Kidney epithelial cell (primary cell): ENCODE measurements around the gene TNNC2. TPM values are rescaled to one million over a fixed set of nuclear protein-coding genes. Genes with fewer than 3 reads are reported as not detected.

Experiments used
- DNase-seq: peaks from one replicate; pipeline ENCODE4 v3.0.0-alpha.2; 2010; ENCODE audit warnings: low read depth
- H3K27me3 ChIP-seq: 2 replicates; pipeline ENCODE4 v1.6.0; 2011; ENCODE audit warnings: low read length; ENCODE audit not compliant: control insufficient read depth, insufficient read depth
- H3K36me3 ChIP-seq: 2 replicates; pipeline ENCODE4 v1.5.1; 2011; ENCODE audit warnings: low read length; ENCODE audit not compliant: control insufficient read depth, insufficient read depth
- H3K4me3 ChIP-seq: 2 replicates; pipeline ENCODE4 v1.5.1; 2011; ENCODE audit warnings: low read depth, mild to moderate bottlenecking, control low read depth, low read length
- total RNA-seq: library from RNA; depleted of rRNA; stranded (reverse); fragments of >200 nt; gene quantifications from 2 replicates; pipeline ENCODE4 v1.2.3, GENCODE V29; 2015
- TF ChIP-seq, protein P1 (sequence below): IDR thresholded peaks from 2 replicates; pipeline ENCODE4 v1.5.1; 2011; ENCODE audit warnings: mild to moderate bottlenecking, moderate library complexity, low read length, control low read depth, inconsistent platforms; ENCODE audit not compliant: insufficient read depth, poor library complexity, severe bottlenecking

TNNC2 gene
- total RNA-seq, 1 donor from 2014 or later, result not detected

DNA sequence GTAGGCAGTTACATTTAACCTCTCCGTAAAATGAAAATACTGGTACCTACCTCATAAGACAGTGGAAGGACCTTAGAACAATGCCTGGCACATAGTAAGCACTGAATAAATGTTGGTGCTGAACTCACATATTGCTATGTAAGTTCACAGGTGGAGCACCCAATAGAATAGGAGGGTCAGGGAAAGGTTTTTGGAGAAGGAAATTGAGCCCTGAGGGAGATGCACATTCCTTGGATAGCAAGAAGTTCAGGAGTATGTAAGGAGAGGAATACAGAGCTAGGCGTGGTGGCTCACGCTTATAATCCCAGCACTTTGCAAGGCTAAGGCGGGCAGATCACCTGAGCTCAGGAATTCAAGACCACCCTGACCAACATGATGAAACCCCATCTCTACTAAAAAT, 7.6 kb downstream of the TNNC2 start:
- Histone ChIP-seq H3K36me3 (no peaks in the 10 kb centered on the region), H3K27me3 (peaks cover 18% of the 10 kb centered on the region)

DNA sequence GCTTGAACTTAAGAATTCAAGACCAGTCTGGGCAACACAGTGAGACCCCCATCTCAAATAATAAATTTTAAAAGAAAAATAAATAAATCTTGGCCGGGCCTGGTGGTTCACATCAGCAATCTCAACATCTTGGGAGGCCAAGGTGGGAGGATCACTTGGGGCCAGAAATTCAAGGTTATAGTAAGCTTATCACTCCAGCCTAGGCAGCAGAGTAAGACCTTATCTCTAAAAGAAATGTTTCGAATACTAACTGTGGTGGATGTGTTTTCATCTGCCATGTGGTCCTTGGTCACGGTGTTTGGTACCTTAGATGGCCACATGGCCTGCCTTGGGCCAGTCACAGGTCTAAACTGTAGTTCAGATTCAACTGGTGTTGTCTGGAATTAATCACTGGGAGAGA, 8.9 kb downstream of the TNNC2 start:
- peaks cover 8% of the 10 kb centered on the region for H3K27me3 ChIP-seq
- DNase-seq, result no peak
- TF ChIP-seq, protein P1, sequence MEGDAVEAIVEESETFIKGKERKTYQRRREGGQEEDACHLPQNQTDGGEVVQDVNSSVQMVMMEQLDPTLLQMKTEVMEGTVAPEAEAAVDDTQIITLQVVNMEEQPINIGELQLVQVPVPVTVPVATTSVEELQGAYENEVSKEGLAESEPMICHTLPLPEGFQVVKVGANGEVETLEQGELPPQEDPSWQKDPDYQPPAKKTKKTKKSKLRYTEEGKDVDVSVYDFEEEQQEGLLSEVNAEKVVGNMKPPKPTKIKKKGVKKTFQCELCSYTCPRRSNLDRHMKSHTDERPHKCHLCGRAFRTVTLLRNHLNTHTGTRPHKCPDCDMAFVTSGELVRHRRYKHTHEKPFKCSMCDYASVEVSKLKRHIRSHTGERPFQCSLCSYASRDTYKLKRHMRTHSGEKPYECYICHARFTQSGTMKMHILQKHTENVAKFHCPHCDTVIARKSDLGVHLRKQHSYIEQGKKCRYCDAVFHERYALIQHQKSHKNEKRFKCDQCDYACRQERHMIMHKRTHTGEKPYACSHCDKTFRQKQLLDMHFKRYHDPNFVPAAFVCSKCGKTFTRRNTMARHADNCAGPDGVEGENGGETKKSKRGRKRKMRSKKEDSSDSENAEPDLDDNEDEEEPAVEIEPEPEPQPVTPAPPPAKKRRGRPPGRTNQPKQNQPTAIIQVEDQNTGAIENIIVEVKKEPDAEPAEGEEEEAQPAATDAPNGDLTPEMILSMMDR, result no peak
- H3K36me3 ChIP-seq, result no peaks in the 10 kb centered on the region
- H3K4me3 ChIP-seq, result no peak overlapping the region

More for the DNA sequence above, 7.6 kb downstream of the TNNC2 start:
- no peak for DNase-seq
- H3K4me3 ChIP-seq, result no peak overlapping the region
- TF ChIP-seq, protein P1, result no peak

DNA sequence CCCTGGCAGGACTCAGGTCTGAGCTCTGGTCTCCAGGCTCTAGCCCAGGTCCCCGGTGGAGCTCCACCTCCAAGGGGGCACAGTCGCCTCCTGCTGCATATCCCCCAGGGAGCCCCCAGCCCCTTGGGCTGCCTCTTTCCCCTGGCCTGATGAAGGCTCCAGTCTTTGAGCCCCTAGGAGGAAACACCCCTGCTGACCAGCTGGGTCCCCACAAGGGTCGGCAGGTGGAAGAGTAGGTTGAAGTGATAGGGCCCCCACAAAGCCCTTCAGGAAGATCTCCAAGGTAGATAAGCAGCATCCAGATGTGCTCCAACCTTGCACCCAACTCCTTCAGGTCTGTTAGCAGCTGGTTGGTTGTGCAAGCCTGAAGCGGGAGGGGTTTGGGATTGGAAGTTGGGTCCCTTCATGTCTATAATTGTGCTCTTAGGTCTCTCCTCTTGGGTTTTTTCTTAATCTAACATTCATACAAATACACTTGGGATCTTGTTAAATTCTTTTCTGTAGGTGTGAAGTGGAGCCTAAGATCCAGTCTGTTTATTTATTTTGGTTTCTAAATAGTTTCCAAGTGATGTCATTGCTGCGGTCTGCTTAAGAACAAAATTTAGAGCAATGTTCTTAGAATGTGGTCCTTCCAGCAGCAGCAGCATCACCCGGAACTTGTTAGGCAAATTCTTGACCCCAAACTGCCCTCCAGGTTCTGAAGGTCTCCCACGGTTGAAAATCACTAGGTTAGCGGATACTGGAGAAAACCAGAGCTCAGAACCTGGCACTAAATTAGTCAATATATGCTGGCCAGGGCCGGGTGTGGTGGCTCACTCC, 9.5 kb downstream of the TNNC2 start:
- TF ChIP-seq, protein P1, result no peak
- DNase-seq, result peak; percentile 86
- no peak overlapping the region for H3K4me3 ChIP-seq
- H3K36me3 ChIP-seq, result no peaks in the 10 kb centered on the region
- peaks cover 1% of the 10 kb centered on the region for H3K27me3 ChIP-seq

DNA sequence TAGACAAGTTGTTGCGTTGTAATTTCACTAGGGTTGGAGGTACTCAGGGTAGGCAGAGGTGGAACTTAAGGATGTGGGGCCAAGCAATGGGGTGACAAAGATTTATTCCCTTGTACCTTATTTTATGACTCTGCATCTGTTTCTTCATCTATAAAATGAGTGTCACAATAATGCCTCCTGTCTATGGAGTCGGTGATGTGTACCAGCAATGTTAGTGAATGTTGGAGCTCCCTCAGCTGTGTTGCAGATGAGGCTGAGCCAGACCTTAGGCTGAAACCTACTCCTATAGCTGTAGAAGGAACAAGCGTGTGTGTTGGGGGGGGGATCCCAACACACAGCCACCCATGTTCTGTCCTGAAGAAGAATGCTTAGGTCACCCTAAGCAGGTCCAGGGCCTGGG, 10.2 kb downstream of the TNNC2 start:
- Histone ChIP-seq H3K27me3 (no peaks in the 10 kb centered on the region), H3K36me3 (no peaks in the 10 kb centered on the region), H3K4me3 (no peak overlapping the region)
- DNase-seq, result no peak
- TF ChIP-seq, protein P1, result no peak

DNA sequence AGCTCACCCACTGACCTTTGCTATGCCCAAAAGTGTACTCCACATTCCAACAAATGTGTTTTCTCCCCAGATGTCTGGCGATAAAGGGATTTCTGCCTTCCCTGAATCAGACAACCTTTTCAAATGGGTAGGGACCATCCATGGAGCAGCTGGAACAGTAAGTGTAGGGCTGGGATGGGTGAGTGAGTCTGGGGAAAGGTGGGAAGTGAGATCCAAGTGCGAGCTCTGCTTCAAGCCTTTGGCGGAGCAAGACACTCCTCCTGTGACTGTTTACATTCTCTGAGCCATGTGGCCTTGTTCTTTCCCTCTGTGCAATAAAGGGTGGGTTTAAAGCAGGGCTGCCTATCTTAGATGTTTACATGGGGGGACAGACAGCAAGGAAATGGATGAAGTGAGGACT, 12.8 kb downstream of the TNNC2 start:
- H3K4me3 ChIP-seq, result no peak overlapping the region
- TF ChIP-seq, protein P1, result no peak
- no peak for DNase-seq
- peaks cover 4% of the 10 kb centered on the region for H3K36me3 ChIP-seq
- no peaks in the 10 kb centered on the region for H3K27me3 ChIP-seq

DNA sequence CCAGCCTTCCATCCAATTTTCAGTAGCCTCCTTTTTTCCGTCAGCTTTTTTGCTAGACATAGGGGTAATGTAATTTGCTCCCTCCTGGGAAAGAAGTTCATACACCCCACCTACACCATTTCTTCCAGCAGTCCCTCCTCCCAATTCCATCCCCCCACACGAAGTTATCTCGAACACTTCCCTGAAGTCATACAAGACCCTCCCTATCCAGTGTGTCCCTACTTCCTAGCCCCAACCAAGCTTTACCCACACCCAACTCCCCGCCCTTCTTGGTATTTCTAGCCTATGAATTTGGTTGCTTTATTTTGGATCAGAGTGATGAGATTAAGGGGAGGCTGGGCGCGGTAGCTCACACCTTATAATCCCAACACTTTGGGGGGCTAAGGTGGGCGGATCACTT, 13.6 kb downstream of the TNNC2 start:
- peak overlapping the region; percentile 75 for H3K4me3 ChIP-seq
- TF ChIP-seq, protein P1, result no peak
- H3K27me3 ChIP-seq, result no peaks in the 10 kb centered on the region
- DNase-seq, result no peak
- peaks cover 5% of the 10 kb centered on the region for H3K36me3 ChIP-seq
